Mesodermal cell (in vitro differentiated cells): ENCODE results near the gene PVALEF. TPM values are rescaled to one million over a fixed set of nuclear protein-coding genes. Genes with fewer than 3 reads are reported as not detected.

Experiments used
- H3K27ac ChIP-seq: 2 replicates; pipeline ENCODE4 v1.7.0; 2013; ENCODE audit warnings: mild to moderate bottlenecking, low read depth, low read length, moderate library complexity; ENCODE audit not compliant: severe bottlenecking
- H3K36me3 ChIP-seq: 2 replicates; pipeline ENCODE4 v1.7.1; 2013; ENCODE audit warnings: mild to moderate bottlenecking, low read length, moderate library complexity; ENCODE audit not compliant: control insufficient read depth, insufficient read depth
- H3K4me1 ChIP-seq: one replicate; pipeline ENCODE4 v1.7.1; 2013; ENCODE audit warnings: mild to moderate bottlenecking, low read length; ENCODE audit not compliant: insufficient read depth, control insufficient read depth, poor library complexity, severe bottlenecking
- H3K4me3 ChIP-seq: 2 replicates; pipeline ENCODE4 v1.7.0; 2013; ENCODE audit warnings: low read length, control low read depth, mild to moderate bottlenecking; ENCODE audit not compliant: insufficient read depth, poor library complexity, severe bottlenecking; ENCODE audit errors: extremely low read depth
- H3K9me3 ChIP-seq: 2 replicates; pipeline ENCODE4 v1.7.1; 2013; ENCODE audit warnings: mild to moderate bottlenecking, low read length, moderate library complexity; ENCODE audit not compliant: control insufficient read depth
- WGBS, 2 experiments: methylation state at CpG; one replicate each; pipeline ENCODE4 v1.1.5; 2013; ENCODE audit warnings: missing lambda C conversion rate in 2 of 2; ENCODE audit not compliant: insufficient coverage in 2 of 2; 5-methylcytosine and 5-hydroxymethylcytosine counted together
- polyA plus RNA-seq, 2 experiments: library from polyadenylated mRNA; stranded (reverse); fragments of 50-300 nt; gene quantifications; one replicate each; pipeline ENCODE4 v1.2.3, GENCODE V29; 2013

PVALEF gene
- polyA plus RNA-seq (2013, experiment 1 of 2), result not detected
- not detected for polyA plus RNA-seq (2013, experiment 2 of 2)

DNA sequence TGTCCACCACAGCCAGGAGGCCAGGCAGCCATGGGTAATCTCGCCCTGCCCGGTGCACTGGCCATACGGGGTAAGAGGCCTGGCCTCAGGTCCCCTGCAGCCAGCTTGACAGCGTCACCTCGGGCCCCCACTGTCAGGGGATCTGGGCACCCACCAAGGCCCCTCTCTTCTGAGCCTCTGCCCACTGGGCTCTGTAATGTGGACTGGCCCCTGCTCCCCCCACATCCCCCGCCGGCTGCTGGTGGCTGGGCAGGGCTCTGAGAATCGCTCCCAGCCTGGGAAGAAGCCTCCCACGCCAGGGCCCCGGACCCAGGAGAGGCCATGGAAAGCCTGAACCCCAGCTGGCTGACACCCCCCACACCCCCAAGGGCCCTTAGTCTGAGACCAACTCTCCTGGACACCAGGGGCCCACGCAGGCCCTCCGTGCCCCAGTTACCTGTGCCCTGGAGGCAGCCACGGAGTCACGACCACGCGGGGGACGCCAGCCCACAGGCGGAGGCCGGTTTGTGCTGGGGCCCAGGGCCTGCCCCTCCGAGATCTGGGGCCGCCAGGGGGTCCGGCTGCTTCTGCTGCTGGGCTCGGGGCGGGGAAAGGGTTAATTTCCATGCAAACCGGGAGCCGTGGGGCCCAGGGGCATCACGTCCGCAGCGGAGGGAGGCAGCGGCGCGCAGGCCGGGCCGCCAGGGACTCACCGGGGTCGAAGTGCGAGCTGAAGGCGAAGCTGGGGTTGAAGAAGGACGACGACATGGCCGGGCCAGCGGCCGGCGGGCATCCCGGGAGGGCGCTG, at the start of gene PVALEF:
TSS of gene PVALEF (plus strand) at position 262 of the 787 bp plus-strand sequence. CDS start 15,720 bp downstream, outside the sequence.
- no peaks in the 10 kb centered on the region for H3K36me3 ChIP-seq
- H3K27ac ChIP-seq, result no peak within 1 kb of the TSS
- H3K4me1 ChIP-seq, result no peaks in the 10 kb centered on the region
- WGBS, 2 experiments, result 28 to 29% methylated on average over 40 to 42 of the region's 46 CpGs
- H3K4me3 ChIP-seq, result peak within 1 kb of the TSS; percentile 16
- no peaks in the 10 kb centered on the region for H3K9me3 ChIP-seq

DNA sequence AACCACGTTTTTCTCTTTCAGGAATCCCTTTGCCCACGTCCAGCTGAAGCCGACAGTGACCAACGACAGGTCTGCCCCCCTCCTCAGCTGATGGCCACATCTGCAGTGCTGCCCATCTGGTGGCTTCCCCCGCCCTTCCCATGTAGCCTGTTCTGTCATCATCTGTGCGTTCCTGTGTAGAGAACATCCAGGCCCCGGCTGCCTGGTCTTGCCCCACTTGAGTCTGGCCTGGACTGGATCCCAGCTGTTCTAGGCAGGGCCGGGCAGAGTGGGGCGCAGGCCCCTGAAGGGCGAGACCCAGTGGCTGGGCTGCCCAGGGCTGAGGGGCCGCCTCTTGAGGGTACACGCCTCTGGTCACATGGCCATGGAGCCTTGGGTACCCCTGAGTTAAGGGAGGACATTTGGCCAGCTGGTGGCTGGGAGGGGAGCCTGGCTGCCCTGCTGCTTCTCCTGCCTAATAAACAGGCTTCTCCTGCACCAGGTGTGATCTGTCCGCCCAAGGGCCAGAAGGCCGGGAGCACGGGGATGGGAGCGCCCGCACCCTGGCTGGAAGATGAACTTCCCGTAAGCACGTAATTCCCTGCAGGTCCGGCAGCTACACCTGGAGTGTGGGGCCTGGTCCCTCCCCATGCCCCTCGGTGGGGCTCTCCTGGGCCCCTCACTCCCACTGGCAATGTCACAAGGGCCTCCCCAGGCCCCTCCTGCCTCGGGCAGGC, 49.4 kb upstream of the PVALEF start:
- Histone ChIP-seq H3K4me3 (no peak overlapping the region), H3K27ac (no peak overlapping the region), H3K4me1 (no peaks in the 10 kb centered on the region), H3K36me3 (peaks cover 5% of the 10 kb centered on the region), H3K9me3 (no peaks in the 10 kb centered on the region)
- 93 to 95% methylated on average over 21 to 22 of the region's 22 CpGs for WGBS, 2 experiments

DNA sequence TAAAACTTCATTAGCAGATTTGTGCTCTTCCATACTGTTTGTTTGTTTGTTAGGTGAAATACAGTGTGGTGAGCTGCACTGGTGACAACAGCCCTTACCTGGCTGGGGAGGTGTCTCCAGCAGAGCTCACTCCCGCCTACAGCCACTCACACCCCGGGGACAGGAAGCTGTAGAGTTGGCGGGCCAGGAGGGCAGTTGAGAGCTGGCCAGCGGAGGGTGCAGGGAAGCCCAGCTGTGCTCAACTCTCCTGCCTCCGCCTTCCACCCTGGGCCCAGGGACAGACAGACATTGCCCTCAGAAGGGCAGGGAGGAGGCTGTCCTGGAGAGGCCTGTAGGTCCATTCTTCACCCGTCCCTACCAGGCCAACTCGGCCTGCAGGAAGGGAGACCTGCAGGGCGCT, 48.6 kb upstream of the PVALEF start:
- no peaks in the 10 kb centered on the region for H3K36me3 ChIP-seq
- WGBS, 2 experiments, result 83 to 100% methylated on average over 3 to 7 of the region's 8 CpGs
- no peaks in the 10 kb centered on the region for H3K4me1 ChIP-seq
- H3K27ac ChIP-seq, result no peak overlapping the region
- no peak overlapping the region for H3K4me3 ChIP-seq
- H3K9me3 ChIP-seq, result no peaks in the 10 kb centered on the region

DNA sequence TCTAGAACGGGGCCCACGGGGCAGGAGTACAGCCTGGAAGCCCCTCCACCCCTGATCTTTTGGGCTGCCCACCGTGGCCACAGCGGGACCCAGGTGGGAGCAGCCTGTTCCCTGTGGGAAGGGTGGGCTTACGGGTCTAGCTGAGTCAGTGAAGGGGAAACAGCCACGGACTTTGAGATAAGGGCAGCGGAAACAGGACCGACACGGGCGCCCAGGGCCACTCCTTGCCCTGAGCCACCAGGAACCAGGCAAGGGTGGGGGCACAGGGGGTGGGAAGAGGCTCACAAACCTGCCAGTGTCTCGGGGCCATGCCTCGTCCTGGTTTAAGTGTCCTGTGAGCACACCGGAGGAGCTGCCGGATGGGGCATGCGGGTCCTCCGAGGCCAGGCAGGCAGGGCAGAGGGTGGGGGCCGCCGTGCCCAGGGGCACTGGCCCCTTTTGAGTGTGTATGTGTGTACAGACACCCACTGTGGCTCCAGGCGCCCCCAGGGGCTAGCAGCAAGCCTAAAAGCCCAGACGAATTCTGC, 47.6 kb upstream of the PVALEF start:
- H3K27ac ChIP-seq, result no peak overlapping the region
- WGBS, 2 experiments, result 88 to 90% methylated on average over 19 of the region's 20 CpGs
- no peaks in the 10 kb centered on the region for H3K36me3 ChIP-seq
- no peak overlapping the region for H3K4me3 ChIP-seq
- H3K4me1 ChIP-seq, result no peaks in the 10 kb centered on the region
- H3K9me3 ChIP-seq, result no peaks in the 10 kb centered on the region

DNA sequence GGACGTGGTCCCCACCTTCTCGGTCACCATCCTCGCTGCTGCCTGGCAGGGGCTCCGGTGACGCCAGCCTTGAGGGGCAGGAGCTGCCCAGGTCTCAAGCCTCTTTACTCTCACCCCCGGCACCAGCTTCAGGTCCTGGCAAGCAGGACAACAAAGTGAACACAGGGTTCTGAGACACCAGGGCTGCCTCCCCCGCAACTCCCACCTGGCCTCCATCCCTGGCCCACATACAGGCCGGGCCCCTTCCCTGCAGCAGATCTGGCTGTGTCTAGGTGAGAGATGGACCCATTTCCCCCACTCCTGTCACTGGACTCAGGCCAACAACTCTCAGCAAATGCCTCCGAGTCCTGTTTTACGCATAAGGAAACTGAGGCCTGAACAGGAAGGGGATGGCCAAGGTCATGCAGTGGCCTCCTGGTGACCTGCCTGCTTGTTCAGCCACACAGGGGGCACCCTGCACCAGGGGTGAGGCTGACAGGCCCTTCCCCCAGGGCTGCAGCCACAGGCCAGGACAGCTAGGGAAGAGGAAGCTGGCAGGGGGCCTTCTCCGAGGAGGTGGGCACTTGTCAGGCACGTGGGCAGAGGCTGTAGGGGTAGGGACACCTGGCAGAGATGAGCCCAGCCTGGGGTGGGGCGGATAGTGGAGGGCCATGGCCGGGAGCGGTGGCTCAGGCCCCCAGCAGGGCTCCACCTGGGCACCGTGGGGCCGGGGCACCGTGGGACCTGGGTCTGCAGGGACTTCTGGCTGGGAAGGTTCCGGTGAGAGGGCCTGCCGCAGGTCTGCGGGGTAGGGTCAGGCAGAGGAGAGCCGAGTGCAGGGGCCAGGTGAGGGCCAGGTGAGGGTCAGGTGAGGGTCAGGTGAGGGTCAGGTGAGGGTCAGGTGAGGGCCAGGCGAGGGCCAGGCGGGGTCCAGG, 46.7 kb upstream of the PVALEF start:
- no peaks in the 10 kb centered on the region for H3K4me1 ChIP-seq
- no peak overlapping the region for H3K27ac ChIP-seq
- H3K9me3 ChIP-seq, result no peaks in the 10 kb centered on the region
- peak overlapping the region; percentile 35 for H3K4me3 ChIP-seq
- WGBS, 2 experiments, result 74 to 84% methylated on average over 22 to 24 of the region's 24 CpGs
- H3K36me3 ChIP-seq, result no peaks in the 10 kb centered on the region

DNA sequence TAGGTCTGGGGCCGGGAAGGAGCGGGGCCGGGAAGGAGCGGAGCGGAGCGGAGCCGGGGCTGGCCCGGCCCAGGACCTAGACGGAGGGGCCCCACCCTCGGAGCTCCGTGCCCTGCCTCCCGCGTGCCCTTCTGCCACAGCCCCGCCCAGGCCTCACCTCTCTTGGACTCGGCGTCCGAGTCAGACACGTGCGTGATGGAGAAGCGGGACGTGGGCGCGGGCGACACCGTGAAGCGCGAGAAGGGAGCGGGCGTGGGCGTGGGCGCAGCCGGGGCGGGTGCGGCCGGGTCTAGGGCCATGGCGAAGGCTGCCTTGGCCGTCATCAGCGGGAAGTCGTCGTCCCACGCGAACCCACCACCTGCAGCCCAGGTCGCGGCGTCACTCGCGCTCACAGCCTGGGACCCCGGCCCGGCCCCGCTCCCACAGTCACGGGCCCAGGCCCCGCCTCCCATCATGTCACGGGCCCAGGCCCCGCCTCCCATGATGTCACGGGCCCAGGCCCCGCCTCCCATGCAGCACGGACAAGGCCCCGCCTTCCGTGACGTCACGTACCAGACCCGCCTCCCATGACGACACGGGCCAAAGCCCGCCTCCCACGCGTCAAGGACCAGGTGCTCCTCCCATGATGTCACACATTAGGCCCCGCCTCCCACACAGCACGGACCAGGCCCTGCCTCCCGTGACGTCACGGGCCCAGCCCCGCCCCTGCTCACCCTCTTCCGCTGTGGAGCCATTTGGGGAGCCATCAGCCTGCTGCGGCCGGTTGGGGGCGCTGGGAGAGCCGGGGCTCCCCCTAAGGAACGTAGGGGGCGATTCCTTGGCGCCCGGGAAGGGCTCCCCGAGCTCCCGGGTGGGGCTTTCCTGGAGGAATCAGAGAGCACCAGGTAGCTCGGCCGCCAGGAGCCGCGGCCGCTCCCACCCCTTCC, 45.8 kb upstream of the PVALEF start:
- WGBS, 2 experiments, result 57 to 61% methylated on average over 76 to 89 of the region's 89 CpGs
- H3K9me3 ChIP-seq, result no peaks in the 10 kb centered on the region
- no peaks in the 10 kb centered on the region for H3K4me1 ChIP-seq
- peak overlapping the region; percentile 35 for H3K4me3 ChIP-seq
- no peak overlapping the region for H3K27ac ChIP-seq
- H3K36me3 ChIP-seq, result no peaks in the 10 kb centered on the region

DNA sequence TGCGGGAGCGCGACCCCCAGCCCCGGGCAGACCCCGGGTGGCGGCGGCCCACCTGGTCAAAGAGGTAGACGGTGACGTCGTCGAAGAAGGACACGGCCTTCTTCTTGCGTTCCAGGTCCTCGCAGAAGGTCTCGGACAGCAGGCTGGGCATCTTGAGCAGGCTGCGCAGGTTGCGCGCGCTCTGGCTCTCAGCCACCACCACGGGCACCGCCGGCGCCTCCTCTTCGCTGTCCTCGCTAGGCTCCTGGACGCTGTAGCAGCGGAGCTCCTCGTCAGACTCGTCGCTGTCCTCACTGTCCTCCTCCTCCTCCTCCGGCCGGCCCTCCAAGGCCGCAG, 45.2 kb upstream of the PVALEF start:
- H3K27ac ChIP-seq, result no peak overlapping the region
- no peaks in the 10 kb centered on the region for H3K9me3 ChIP-seq
- 94 to 96% methylated on average over 22 to 33 of the region's 33 CpGs for WGBS, 2 experiments
- no peaks in the 10 kb centered on the region for H3K4me1 ChIP-seq
- no peaks in the 10 kb centered on the region for H3K36me3 ChIP-seq
- H3K4me3 ChIP-seq, result no peak overlapping the region

DNA sequence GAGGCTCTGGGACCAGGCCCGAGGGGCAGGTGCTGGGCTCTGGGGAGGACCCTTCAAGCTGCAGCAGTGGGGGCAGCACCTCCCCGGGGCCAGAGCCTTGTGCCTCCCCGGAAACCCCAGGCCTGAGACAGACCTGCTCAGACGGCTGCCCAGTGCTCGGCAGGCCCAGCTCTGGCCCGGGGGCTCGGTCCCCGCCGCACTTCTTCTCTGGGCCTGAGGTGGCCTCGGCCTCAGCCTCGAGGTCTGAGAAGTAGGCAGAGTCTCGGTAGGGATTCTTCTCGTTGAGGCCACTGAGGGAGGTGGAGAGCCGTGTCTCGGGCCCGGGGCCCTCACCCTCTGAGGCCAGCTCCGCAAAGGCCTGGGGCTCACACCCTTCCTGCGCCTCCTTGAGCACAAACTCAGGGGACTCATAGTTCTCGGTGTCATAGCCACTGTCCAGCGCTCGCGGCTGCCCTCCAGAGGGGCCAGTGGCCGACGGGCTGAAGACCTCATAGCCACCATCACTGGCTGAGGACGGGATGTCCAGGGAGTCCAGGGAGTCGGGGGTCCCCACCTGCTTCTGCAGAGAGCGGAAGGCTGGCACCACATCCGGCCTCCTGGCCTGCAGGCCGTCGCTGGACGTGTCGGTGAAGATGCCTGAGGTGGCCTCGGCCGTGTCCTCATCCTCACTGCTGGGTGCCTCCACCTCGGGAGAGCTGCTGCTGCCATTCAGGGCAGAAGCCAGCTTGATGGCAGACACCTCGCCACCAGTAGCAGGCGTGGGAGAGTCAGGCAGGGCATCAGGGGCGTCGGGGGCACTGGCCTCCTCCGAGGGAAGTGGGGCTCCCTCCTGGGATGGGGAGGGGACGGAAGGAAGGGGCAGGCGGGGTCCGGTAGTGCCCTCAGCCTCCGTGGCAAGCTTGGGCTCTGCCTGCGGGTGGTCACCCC, 44.3 kb upstream of the PVALEF start:
- H3K27ac ChIP-seq, result peak overlapping the region; percentile 16
- no peaks in the 10 kb centered on the region for H3K36me3 ChIP-seq
- H3K4me3 ChIP-seq, result no peak overlapping the region
- H3K4me1 ChIP-seq, result peaks cover 3% of the 10 kb centered on the region
- 87 to 91% methylated on average over 40 to 44 of the region's 45 CpGs for WGBS, 2 experiments
- no peaks in the 10 kb centered on the region for H3K9me3 ChIP-seq
